Kidney (tissue), 14 donors: ENCODE results near the gene AUTS2. TPM values are rescaled to one million over a fixed set of nuclear protein-coding genes. Genes with fewer than 3 reads are reported as not detected.

Source experiments
- DNase-seq, 5 donors: peaks; one replicate each; pipeline ENCODE4 v3.0.0-alpha.2; 2013 to 2020
- FAIRE-seq: peaks from 2 replicates; lab custom pipeline; 2012; peaks lifted over from hg19 to GRCh38; lab: Jason Lieb, UNC
- H3K27ac ChIP-seq, 2 donors: one replicate each; pipeline ENCODE4 v1.7.0; 2013; ENCODE audit warnings: low read depth in 2 of 2, low read length in 2 of 2, inconsistent platforms in 1 of 2
- H3K27me3 ChIP-seq: one replicate; pipeline ENCODE4 v1.7.1; 2013; ENCODE audit warnings: low read length, inconsistent platforms; ENCODE audit not compliant: control insufficient read depth, insufficient read depth
- H3K36me3 ChIP-seq, 3 donors: one replicate each; pipeline versions ENCODE4 v1.7.0 to v1.7.1; 2013; ENCODE audit warnings: low read length in 3 of 3, control low read depth in 1 of 3, inconsistent platforms in 1 of 3; ENCODE audit not compliant: insufficient read depth in 3 of 3, control insufficient read depth in 2 of 3
- H3K4me1 ChIP-seq, 3 donors: one replicate each; pipeline versions ENCODE4 v1.7.0 to v1.7.1; 2013; ENCODE audit warnings: low read length in 3 of 3, inconsistent platforms in 1 of 3, low read depth in 1 of 3; ENCODE audit not compliant: control insufficient read depth in 2 of 3, insufficient read depth in 2 of 3
- H3K4me3 ChIP-seq, 3 donors: one replicate each; pipeline versions ENCODE4 v1.7.0 to v1.8.1; 2013; ENCODE audit warnings: low read length in 3 of 3, control low read depth in 1 of 3, inconsistent platforms in 1 of 3
- H3K9ac ChIP-seq, 3 donors: one replicate each; pipeline versions ENCODE4 v1.7.0 to v1.7.1; 2013; ENCODE audit warnings: low read length in 3 of 3, control low read depth in 1 of 3, inconsistent platforms in 1 of 3
- H3K9me3 ChIP-seq, 3 donors: one replicate each; pipeline versions ENCODE4 v1.7.0 to v1.7.1; 2013; ENCODE audit warnings: low read length in 3 of 3, control low read depth in 1 of 3, inconsistent platforms in 1 of 3; ENCODE audit not compliant: control insufficient read depth in 2 of 3, insufficient read depth in 1 of 3
- CTCF ChIP-seq: IDR thresholded peaks from 3 replicates; pipeline ENCODE4 v1.5.1; 2012; ENCODE audit warnings: mild to moderate bottlenecking, moderate library complexity, borderline replicate concordance; ENCODE audit not compliant: insufficient read depth; ENCODE audit errors: extremely low read depth
- intact Hi-C: fragments of 100-400 bp; cut with DNase I; formaldehyde crosslinking; loops from one replicate; pipeline ENCODE4 v1.11.1; 2022
- polyA plus RNA-seq: library from polyadenylated mRNA; stranded (reverse); fragments of 350-450 nt; fragmentation: Illumina TruSeq; extraction: RNeasy Lipid Tissue Mini Kit (QIAGEN cat#74804); gene quantifications from one replicate; pipeline ENCODE4 v1.2.3, GENCODE V29; 2014; ENCODE audit warnings: low read depth, low replicate concordance; ENCODE audit not compliant: insufficient read depth
- total RNA-seq: library from RNA; stranded (reverse); fragmentation: NEBNext Ultra II Directional; extraction: Animal tissue kit (Norgen Biotek cat#: 25700); gene quantifications from one replicate; pipeline ENCODE4 v1.2.1, GENCODE V29; 2021
- donor health status: control.
- donor health status: control.
- donor health status: control.
- donor health status: control.
- donor health status: control.
- donor health status: DM: yes; HTN: yes; CAD: no.
- donor health status: Normal renal cell carcinoma (clear cell type).

Gene AUTS2
- total and polyA plus RNA-seq, 2 donors from 2014 or later = 5.2 to 33.8 TPM

GRCh38 chr7:70015353-70015752 lies 417.1 kb downstream of the AUTS2 start:
- Histone ChIP-seq H3K9ac (no peak overlapping the region), H3K27ac (no peak overlapping the region), H3K4me3 (no peak overlapping the region), H3K9me3 (no peaks in the 10 kb centered on the region), H3K4me1 (peaks cover 0 to 2% (median 0%) of the 10 kb centered on the region in 3 donors), H3K36me3 (no peaks in the 10 kb centered on the region), H3K27me3 (no peaks in the 10 kb centered on the region)
- no peak for TF ChIP-seq CTCF
- DNase-seq (no peak), FAIRE-seq (no peak)
- intact Hi-C loops = no loop called here

- intact Hi-C loops = no loop called here
- no peak for DNase-seq
- no peak for TF ChIP-seq CTCF
- H3K36me3 ChIP-seq = no peaks in the 10 kb centered on the region
- H3K27me3 ChIP-seq = no peaks in the 10 kb centered on the region
- no peaks in the 10 kb centered on the region for H3K9me3 ChIP-seq
- H3K4me1 ChIP-seq = peaks cover 0 to 2% (median 0%) of the 10 kb centered on the region in 3 donors
- no peak overlapping the region for H3K9ac ChIP-seq
- no peak overlapping the region for H3K27ac ChIP-seq
- no peak for FAIRE-seq
- no peak overlapping the region for H3K4me3 ChIP-seq
These were observed 417.9 kb downstream of the AUTS2 start for GRCh38 chr7:70016044-70016770.

- no peak overlapping the region for H3K9ac ChIP-seq
- DNase-seq (no peak), FAIRE-seq (no peak)
- no peaks in the 10 kb centered on the region for H3K27me3 ChIP-seq
- no peak overlapping the region for H3K4me3 ChIP-seq
- H3K36me3 ChIP-seq = no peaks in the 10 kb centered on the region
- intact Hi-C loops = no loop called here
- no peak overlapping the region for H3K27ac ChIP-seq
- peaks cover 0 to 2% (median 0%) of the 10 kb centered on the region in 3 donors for H3K4me1 ChIP-seq
- no peaks in the 10 kb centered on the region for H3K9me3 ChIP-seq
- TF ChIP-seq CTCF = no peak
These were observed 419.1 kb downstream of the AUTS2 start for GRCh38 chr7:70017357-70017756.
